Endothelial cell of umbilical vein (primary cell): Measurements from ENCODE around the gene SPRED1. TPM values are rescaled to one million over a fixed set of nuclear protein-coding genes. Genes with fewer than 3 reads are reported as not detected.

Source experiments
- BruUV-seq: library from RNA; stranded (reverse); fragments of 400-500 nt; replicated peaks from 2 replicates; lab custom pipeline; 2021; lab: Mats Ljungman, UMichigan
- CTCF ChIA-PET: fragments of 300-600, 350-600 bp; sonication (Branson Sonifier 250); formaldehyde crosslinking; loops from one replicate; lab custom pipeline; 2021; ENCODE audit warnings: antibody characterized with exemption, inconsistent platforms; lab: Charles Lee
- POLR2A ChIA-PET: fragments of 300-600, 350-600 bp; sonication (Branson Sonifier 250); formaldehyde crosslinking; loops from one replicate; lab custom pipeline; 2021; ENCODE audit warnings: antibody characterized with exemption, inconsistent platforms; lab: Charles Lee
- DNase-seq: peaks from one replicate; pipeline ENCODE4 v3.0.0-alpha.2; 2011; ENCODE audit warnings: low read depth, low spot score
- FAIRE-seq: peaks from 2 replicates; lab custom pipeline; 2011; peaks lifted over from hg19 to GRCh38; lab: Jason Lieb, UNC
- H2AFZ ChIP-seq: 2 replicates; pipeline ENCODE4 v1.6.0; 2012; ENCODE audit warnings: low read depth, low read length, control low read depth, inconsistent platforms
- H3K27ac ChIP-seq: 2 replicates; pipeline ENCODE4 v1.5.1; 2011; ENCODE audit warnings: low read depth, mild to moderate bottlenecking, control low read depth, low read length, moderate library complexity; ENCODE audit not compliant: insufficient read depth
- H3K27me3 ChIP-seq, 2 experiments: 2 replicates each; pipeline versions ENCODE4 v1.6.0 to v1.6.1; 2011; ENCODE audit warnings: low read length in 2 of 2, mixed read lengths in 1 of 2; ENCODE audit not compliant: control insufficient read depth in 2 of 2, insufficient read depth in 2 of 2
- H3K36me3 ChIP-seq, 2 experiments: 2 replicates in 1 of 2; 3 replicates in 1 of 2; pipeline ENCODE4 v1.5.1; 2011; ENCODE audit warnings: low read length in 2 of 2, mild to moderate bottlenecking in 1 of 2, moderate library complexity in 1 of 2; ENCODE audit not compliant: control insufficient read depth in 2 of 2, insufficient read depth in 2 of 2; ENCODE audit errors: extremely low read depth in 1 of 2
- H3K4me1 ChIP-seq: 3 replicates; pipeline ENCODE4 v1.5.1; 2011; ENCODE audit warnings: mild to moderate bottlenecking, low read length; ENCODE audit not compliant: control insufficient read depth, insufficient read depth; ENCODE audit errors: extremely low read depth
- H3K4me2 ChIP-seq: 2 replicates; pipeline ENCODE4 v1.6.1; 2011; ENCODE audit warnings: low read length, control low read depth, mixed read lengths; ENCODE audit not compliant: insufficient read depth
- H3K4me3 ChIP-seq, 3 experiments: fragments of 200-600 bp in 1 of 3; sonication (generic), shearing (Covaris generic) in 1 of 3; replicated peaks in 1 of 3; 2 replicates each; pipeline ENCODE4 v1.5.1; 2011 to 2016; ENCODE audit warnings: control low read depth in 3 of 3, low read length in 3 of 3, mild to moderate bottlenecking in 2 of 3, inconsistent platforms in 1 of 3, low read depth in 1 of 3, moderate library complexity in 1 of 3; ENCODE audit not compliant: insufficient read depth in 1 of 3
- H3K79me2 ChIP-seq: 2 replicates; pipeline ENCODE4 v1.6.0; 2012; ENCODE audit warnings: low read length, inconsistent platforms; ENCODE audit not compliant: control insufficient read depth, insufficient read depth
- H3K9ac ChIP-seq: replicated peaks from 2 replicates; pipeline ENCODE3; 2011; ENCODE audit warnings: low read length, control low read depth; ENCODE audit not compliant: insufficient read depth; ENCODE audit errors: extremely low read depth
- H3K9me1 ChIP-seq: replicated peaks from 3 replicates; pipeline ENCODE4 v1.6.0; 2011; ENCODE audit warnings: mild to moderate bottlenecking, low read length; ENCODE audit not compliant: control insufficient read depth, insufficient read depth; ENCODE audit errors: extremely low read depth
- H3K9me3 ChIP-seq: replicated peaks from 2 replicates; pipeline ENCODE4 v1.5.1; 2012; ENCODE audit warnings: low read length, inconsistent platforms; ENCODE audit not compliant: control insufficient read depth, insufficient read depth
- H4K20me1 ChIP-seq: replicated peaks from 2 replicates; pipeline ENCODE3; 2011; ENCODE audit warnings: mild to moderate bottlenecking, low read length; ENCODE audit not compliant: control insufficient read depth, insufficient read depth; ENCODE audit errors: extremely low read depth
- CTCF ChIP-seq, 2 donors: IDR thresholded peaks; 1 replicate in 1 of 2; 2 replicates in 1 of 2; pipeline ENCODE4 v1.5.1; 2011; ENCODE audit warnings: low read length in 2 of 2, mild to moderate bottlenecking in 2 of 2, moderate library complexity in 2 of 2, control low read depth in 1 of 2, inconsistent platforms in 1 of 2, low read depth in 1 of 2; ENCODE audit not compliant: insufficient read depth in 1 of 2; ENCODE audit errors: extremely low read depth in 1 of 2
- EZH2 ChIP-seq: IDR thresholded peaks from 2 replicates; pipeline ENCODE4 v1.6.1; 2012; ENCODE audit warnings: borderline replicate concordance, low read depth, mild to moderate bottlenecking, moderate library complexity, low read length, inconsistent platforms; ENCODE audit not compliant: severe bottlenecking
- FOS ChIP-seq: IDR thresholded peaks from 2 replicates; pipeline ENCODE4 v1.6.1; 2011; ENCODE audit warnings: mild to moderate bottlenecking, low read length, moderate library complexity, borderline replicate concordance; ENCODE audit not compliant: insufficient read depth
- GATA2 ChIP-seq: IDR thresholded peaks from 2 replicates; pipeline ENCODE4 v1.7.0; 2011; ENCODE audit warnings: low read depth, mild to moderate bottlenecking, moderate library complexity, mixed read lengths, low read length; ENCODE audit not compliant: insufficient read length, insufficient read depth
- MYC ChIP-seq: IDR thresholded peaks from one replicate; pipeline ENCODE4 v1.6.1; 2011; ENCODE audit warnings: mild to moderate bottlenecking, low read depth, low read length
- POLR2AphosphoS5 ChIP-seq: IDR thresholded peaks from 2 replicates; pipeline ENCODE4 v1.6.1; 2012; ENCODE audit warnings: low read depth, mild to moderate bottlenecking, control low read depth, low read length, moderate library complexity; ENCODE audit not compliant: insufficient read depth
- dilution Hi-C: fragments of 300-500 bp; cut with MboI; formaldehyde crosslinking; loops from one replicate; pipeline ENCODE4 v1.15.0; 2019; ENCODE audit warnings: low sequenced_read_pairs; ENCODE audit not compliant: extremely low pct_ligation_motif_present
- intact Hi-C: fragments of 100-400 bp; cut with micrococcal nuclease; formaldehyde crosslinking; loops from one replicate; pipeline ENCODE4 v1.10.0; 2022
- polyA plus RNA-seq, 4 experiments: library from polyadenylated mRNA; depleted of rRNA in 3 of 4; stranded (reverse) in 3 of 4; unstranded in 1 of 4; fragments of >200 nt; gene quantifications; 2 replicates each; pipeline versions ENCODE4 v1.2.1 to v1.2.3, GENCODE V29; 2011 to 2012; ENCODE audit warnings: missing spikeins in 1 of 4
- total RNA-seq: library from RNA; stranded (reverse); gene quantifications from 2 replicates; pipeline ENCODE4 v1.2.3, GENCODE V29; 2021

SPRED1 gene
- total and polyA plus RNA-seq, 2 donors (not counting 3 experiments of a cell fraction or from before 2014, with no cell fraction given) = 1.3 to 10.7 TPM

- no peak overlapping the region for H3K27ac ChIP-seq
- H3K4me3 ChIP-seq = no peak overlapping the region
- H3K79me2 ChIP-seq = no peaks in the 10 kb centered on the region
- H3K27me3 ChIP-seq = peaks cover 0 to 2% of the 10 kb centered on the region in 2 experiments
- POLR2A ChIA-PET = no interaction called here
- H3K36me3 ChIP-seq = no peaks in the 10 kb centered on the region
- no peaks in the 10 kb centered on the region for H3K9me1 ChIP-seq
- CTCF ChIA-PET = interaction anchor here (1.4 to 1.8 kb wide), 2 partner anchors 11 to 21 kb away, joined by 3 to 6 read pairs; no protein-coding TSS in a partner anchor
- no peak overlapping the region for H3K9ac ChIP-seq
- no TSS peak for BruUV-seq
- DNase-seq (no peak), FAIRE-seq (peak; percentile 24)
- intact Hi-C loops (no loop called here), dilution Hi-C loops (no loop called here)
- H3K4me2 ChIP-seq = no peak overlapping the region
- no peak for TF ChIP-seq POLR2AphosphoS5
- no peak for TF ChIP-seq CTCF (IDR thresholded peaks at IDR 0.05; ENCODE audit: extremely low read depth in 1 of 2, insufficient read depth in 1 of 2, low read depth in 1 of 2, low read length in 2 of 2)
- no peak for TF ChIP-seq MYC
- no peak for TF ChIP-seq FOS
- TF ChIP-seq EZH2 = no peak
- TF ChIP-seq GATA2 = no peak
- H2AFZ ChIP-seq = no peak overlapping the region
- H3K4me1 ChIP-seq = peaks cover 6% of the 10 kb centered on the region
- H3K9me3 ChIP-seq = no peaks in the 10 kb centered on the region
- H4K20me1 ChIP-seq = no peaks in the 10 kb centered on the region
These were observed 22.8 kb upstream of the SPRED1 start for GRCh38 chr15:38229705-38230310.
